A549 (cell line): ENCODE results near the gene RHD.

Experiments used
- CTCF ChIP-seq: fragments of >200 bp; sonication (Bioruptor Twin); formaldehyde crosslinking; IDR thresholded peaks from 3 replicates; pipeline ENCODE4 v1.5.1; 2016
- EHMT2 ChIP-seq: fragments of 200-600 bp; sonication (generic); IDR thresholded peaks from 2 replicates; pipeline ENCODE4 v1.6.1; 2016; ENCODE audit warnings: antibody characterized with exemption, low read depth, mild to moderate bottlenecking, moderate library complexity
- ELK1 ChIP-seq: fragments of 150-350 bp; IDR thresholded peaks from 2 replicates; pipeline ENCODE4 v1.6.1; 2014; ENCODE audit warnings: low read depth, mild to moderate bottlenecking, low read length

GRCh38 chr1:25245809-25246599, 26.3 kb upstream of the RHD start:
- TF ChIP-seq CTCF = no peak
- no peak for TF ChIP-seq ELK1
- TF ChIP-seq EHMT2 = no peak
